ENCODE data around the gene COL4A2.

The COL4A2 gene

GRCh38 chr13:110433014-110433413 lies 125.9 kb downstream of the COL4A2 start:
- DNase-seq (no peak), ATAC-seq (no peak)
- peaks cover 34% of the 10 kb centered on the region for H3K27me3 Mint-ChIP-seq
- H3K9me3 Mint-ChIP-seq: no peaks in the 10 kb centered on the region
- no peaks in the 10 kb centered on the region for H3K4me1 Mint-ChIP-seq
- no peak overlapping the region for H3K27ac Mint-ChIP-seq
- no peaks in the 10 kb centered on the region for H3K36me3 Mint-ChIP-seq (ENCODE audit: low read depth)
- H3K4me3 Mint-ChIP-seq: no peak overlapping the region

GRCh38 chr13:110434629-110435028 lies 127.5 kb downstream of the COL4A2 start:
- ATAC-seq: no peak

GRCh38 chr13:110435331-110435730 lies 128.2 kb downstream of the COL4A2 start:
- Mint-ChIP-seq H3K27ac (no peak overlapping the region), H3K27me3 (peaks cover 32% of the 10 kb centered on the region), H3K9me3 (no peaks in the 10 kb centered on the region), H3K4me1 (no peaks in the 10 kb centered on the region), H3K4me3 (no peak overlapping the region), H3K36me3 (ENCODE audit: low read depth) (no peaks in the 10 kb centered on the region)
- no peak for ATAC-seq
- no peak for DNase-seq

More at GRCh38 chr13:110434629-110435028, 127.5 kb downstream of the COL4A2 start:
- H3K27me3 Mint-ChIP-seq: peaks cover 28% of the 10 kb centered on the region
- DNase-seq: no peak
- H3K27ac Mint-ChIP-seq: no peak overlapping the region
- no peak overlapping the region for H3K4me3 Mint-ChIP-seq
- no peaks in the 10 kb centered on the region for H3K9me3 Mint-ChIP-seq
- no peaks in the 10 kb centered on the region for H3K36me3 Mint-ChIP-seq (ENCODE audit: low read depth)
- no peaks in the 10 kb centered on the region for H3K4me1 Mint-ChIP-seq

- Mint-ChIP-seq H3K4me3 (no peak overlapping the region), H3K27ac (no peak overlapping the region), H3K36me3 (ENCODE audit: low read depth) (no peaks in the 10 kb centered on the region), H3K4me1 (no peaks in the 10 kb centered on the region), H3K27me3 (peaks cover 33% of the 10 kb centered on the region), H3K9me3 (no peaks in the 10 kb centered on the region)
- DNase-seq (no peak), ATAC-seq (no peak)
These were observed 129.2 kb downstream of the COL4A2 start for GRCh38 chr13:110436276-110436675.

GRCh38 chr13:110436786-110437370 lies 129.8 kb downstream of the COL4A2 start:
- DNase-seq: no peak
- Mint-ChIP-seq H3K9me3 (no peaks in the 10 kb centered on the region), H3K4me1 (no peaks in the 10 kb centered on the region), H3K36me3 (ENCODE audit: low read depth) (no peaks in the 10 kb centered on the region), H3K4me3 (no peak overlapping the region), H3K27ac (no peak overlapping the region), H3K27me3 (peaks cover 30% of the 10 kb centered on the region)
- no peak for ATAC-seq

- Mint-ChIP-seq H3K36me3 (ENCODE audit: low read depth) (no peaks in the 10 kb centered on the region), H3K4me3 (no peak overlapping the region), H3K9me3 (no peaks in the 10 kb centered on the region), H3K4me1 (no peaks in the 10 kb centered on the region), H3K27me3 (peaks cover 31% of the 10 kb centered on the region), H3K27ac (no peak overlapping the region)
- no peak for DNase-seq
- peak; percentile 49 for ATAC-seq
These were observed 131.1 kb downstream of the COL4A2 start for GRCh38 chr13:110438211-110438610.

- Mint-ChIP-seq H3K9me3 (no peaks in the 10 kb centered on the region), H3K27ac (no peak overlapping the region), H3K27me3 (peaks cover 36% of the 10 kb centered on the region), H3K36me3 (ENCODE audit: low read depth) (no peaks in the 10 kb centered on the region), H3K4me1 (no peaks in the 10 kb centered on the region), H3K4me3 (no peak overlapping the region)
- ATAC-seq (no peak), DNase-seq (no peak)
These were observed 131.7 kb downstream of the COL4A2 start for GRCh38 chr13:110438776-110439175.

GRCh38 chr13:110440946-110441731 lies 134.1 kb downstream of the COL4A2 start:
- DNase-seq (no peak), ATAC-seq (no peak)
- H3K27ac Mint-ChIP-seq: no peak overlapping the region
- H3K4me3 Mint-ChIP-seq: no peak overlapping the region
- peaks cover 46% of the 10 kb centered on the region for H3K27me3 Mint-ChIP-seq
- peaks cover 4% of the 10 kb centered on the region for H3K4me1 Mint-ChIP-seq
- no peaks in the 10 kb centered on the region for H3K36me3 Mint-ChIP-seq (ENCODE audit: low read depth)
- no peaks in the 10 kb centered on the region for H3K9me3 Mint-ChIP-seq

- no peaks in the 10 kb centered on the region for H3K9me3 Mint-ChIP-seq
- no peak overlapping the region for H3K4me3 Mint-ChIP-seq
- H3K27ac Mint-ChIP-seq: no peak overlapping the region
- no peak for DNase-seq
- H3K4me1 Mint-ChIP-seq: peaks cover 4% of the 10 kb centered on the region
- peaks cover 53% of the 10 kb centered on the region for H3K27me3 Mint-ChIP-seq
- ATAC-seq: no peak
- no peaks in the 10 kb centered on the region for H3K36me3 Mint-ChIP-seq (ENCODE audit: low read depth)
These were observed 136.0 kb downstream of the COL4A2 start for GRCh38 chr13:110442930-110443621.

GRCh38 chr13:110443622-110444225 lies 136.6 kb downstream of the COL4A2 start:
- Mint-ChIP-seq H3K27me3 (peaks cover 59% of the 10 kb centered on the region), H3K27ac (no peak overlapping the region), H3K36me3 (ENCODE audit: low read depth) (no peaks in the 10 kb centered on the region), H3K9me3 (no peaks in the 10 kb centered on the region), H3K4me3 (no peak overlapping the region), H3K4me1 (peaks cover 4% of the 10 kb centered on the region)
- ATAC-seq (no peak), DNase-seq (no peak)

- H3K4me3 Mint-ChIP-seq: no peak overlapping the region
- no peak overlapping the region for H3K27ac Mint-ChIP-seq
These were observed 137.2 kb downstream of the COL4A2 start for GRCh38 chr13:110444226-110444653.

GRCh38 chr13:110445183-110445582 lies 138.1 kb downstream of the COL4A2 start:
- no peak overlapping the region for H3K4me3 Mint-ChIP-seq
- H3K9me3 Mint-ChIP-seq: no peaks in the 10 kb centered on the region
- peaks cover 52% of the 10 kb centered on the region for H3K27me3 Mint-ChIP-seq
- no peaks in the 10 kb centered on the region for H3K36me3 Mint-ChIP-seq (ENCODE audit: low read depth)
- peak; percentile 43 for ATAC-seq
- H3K4me1 Mint-ChIP-seq: peaks cover 4% of the 10 kb centered on the region
- no peak for DNase-seq
- no peak overlapping the region for H3K27ac Mint-ChIP-seq

More at GRCh38 chr13:110444226-110444653, 137.2 kb downstream of the COL4A2 start:
- DNase-seq (no peak), ATAC-seq (no peak)
- H3K4me1 Mint-ChIP-seq: peaks cover 4% of the 10 kb centered on the region
- H3K9me3 Mint-ChIP-seq: no peaks in the 10 kb centered on the region
- H3K36me3 Mint-ChIP-seq (ENCODE audit: low read depth): no peaks in the 10 kb centered on the region
- peaks cover 55% of the 10 kb centered on the region for H3K27me3 Mint-ChIP-seq

- Mint-ChIP-seq H3K27ac (no peak overlapping the region), H3K4me1 (peaks cover 4% of the 10 kb centered on the region), H3K9me3 (no peaks in the 10 kb centered on the region), H3K4me3 (no peak overlapping the region), H3K36me3 (ENCODE audit: low read depth) (no peaks in the 10 kb centered on the region), H3K27me3 (peaks cover 49% of the 10 kb centered on the region)
- ATAC-seq: no peak
- DNase-seq: no peak
These were observed 138.9 kb downstream of the COL4A2 start for GRCh38 chr13:110445722-110446574.

- no peak for ATAC-seq
- H3K36me3 Mint-ChIP-seq (ENCODE audit: low read depth): no peaks in the 10 kb centered on the region
- peaks cover 4% of the 10 kb centered on the region for H3K4me1 Mint-ChIP-seq
- H3K9me3 Mint-ChIP-seq: no peaks in the 10 kb centered on the region
- DNase-seq: no peak
- peaks cover 46% of the 10 kb centered on the region for H3K27me3 Mint-ChIP-seq
- no peak overlapping the region for H3K27ac Mint-ChIP-seq
- no peak overlapping the region for H3K4me3 Mint-ChIP-seq
These were observed 139.4 kb downstream of the COL4A2 start for GRCh38 chr13:110446575-110446890.

Measured in activated naive CD8-positive, alpha-beta T cell treated with anti-CD3 and anti-CD28 coated beads, Interleukin-2, amount 50 U/mL, for 24 hours (primary cell).